Parathyroid adenoma (tissue), 2 donors: ENCODE data around the gene FAM174B.

Experiments
- H2AFZ ChIP-seq: fragments of 300-600 bp; sonication (generic); one replicate; pipeline ENCODE4 v1.7.0; 2017; ENCODE audit warnings: antibody characterized with exemption, mild to moderate bottlenecking
- H3K27ac ChIP-seq: fragments of 300-600 bp; sonication (generic); one replicate; pipeline ENCODE4 v1.7.0; 2017
- H3K27me3 ChIP-seq: fragments of 300-600 bp; sonication (generic); one replicate; pipeline ENCODE4 v1.7.0; 2017; ENCODE audit warnings: low read length; ENCODE audit not compliant: control insufficient read depth, insufficient read depth
- H3K36me3 ChIP-seq: fragments of 300-600 bp; sonication (generic); one replicate; pipeline ENCODE4 v1.7.0; 2017; ENCODE audit warnings: low read length; ENCODE audit not compliant: control insufficient read depth, insufficient read depth
- H3K4me1 ChIP-seq: fragments of 300-600 bp; sonication (generic); one replicate; pipeline ENCODE4 v1.7.0; 2017; ENCODE audit warnings: control low read depth
- H3K4me2 ChIP-seq: fragments of 300-600 bp; sonication (generic); one replicate; pipeline ENCODE4 v1.7.0; 2017; ENCODE audit warnings: low read length
- H3K4me3 ChIP-seq: fragments of 300-600 bp; sonication (generic); one replicate; pipeline ENCODE4 v1.7.0; 2017; ENCODE audit warnings: low read depth, low read length
- H3K79me2 ChIP-seq: fragments of 300-600 bp; sonication (generic); one replicate; pipeline ENCODE4 v1.7.0; 2017; ENCODE audit warnings: control low read depth
- H3K9ac ChIP-seq: fragments of 300-600 bp; sonication (generic); one replicate; pipeline ENCODE4 v1.7.0; 2017; ENCODE audit warnings: mild to moderate bottlenecking
- H3K9me3 ChIP-seq: fragments of 300-600 bp; sonication (generic); one replicate; pipeline ENCODE4 v1.7.0; 2017; ENCODE audit warnings: low read length; ENCODE audit not compliant: control insufficient read depth
- TF ChIP-seq, protein P1 (sequence below): fragments of 300-600 bp; sonication (generic); IDR thresholded peaks from one replicate; pipeline ENCODE4 v1.7.0; 2017; ENCODE audit warnings: antibody characterized with exemption, mild to moderate bottlenecking
- donor health status: primary hyperparathyroidism.

Gene FAM174B

DNA sequence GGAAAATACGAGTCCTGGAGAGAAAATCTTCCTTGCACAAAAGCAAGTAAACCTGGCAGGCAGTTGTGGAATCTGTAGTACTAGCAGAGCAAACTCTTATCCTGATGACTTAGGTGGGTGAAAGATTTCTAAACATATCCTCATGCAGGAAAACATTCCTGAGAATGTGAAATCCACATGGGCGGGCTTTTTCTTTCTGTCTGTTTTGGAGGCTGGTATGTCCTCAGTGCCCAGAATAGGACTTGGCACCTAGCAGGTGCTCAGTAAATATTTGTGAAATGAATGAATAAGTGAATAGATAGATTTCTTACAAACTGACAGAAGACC, 53.3 kb downstream of the FAM174B start:
- no peaks in the 10 kb centered on the region for H3K9me3 ChIP-seq
- H3K27me3 ChIP-seq = no peaks in the 10 kb centered on the region
- H3K36me3 ChIP-seq = no peaks in the 10 kb centered on the region
- TF ChIP-seq, protein P1, sequence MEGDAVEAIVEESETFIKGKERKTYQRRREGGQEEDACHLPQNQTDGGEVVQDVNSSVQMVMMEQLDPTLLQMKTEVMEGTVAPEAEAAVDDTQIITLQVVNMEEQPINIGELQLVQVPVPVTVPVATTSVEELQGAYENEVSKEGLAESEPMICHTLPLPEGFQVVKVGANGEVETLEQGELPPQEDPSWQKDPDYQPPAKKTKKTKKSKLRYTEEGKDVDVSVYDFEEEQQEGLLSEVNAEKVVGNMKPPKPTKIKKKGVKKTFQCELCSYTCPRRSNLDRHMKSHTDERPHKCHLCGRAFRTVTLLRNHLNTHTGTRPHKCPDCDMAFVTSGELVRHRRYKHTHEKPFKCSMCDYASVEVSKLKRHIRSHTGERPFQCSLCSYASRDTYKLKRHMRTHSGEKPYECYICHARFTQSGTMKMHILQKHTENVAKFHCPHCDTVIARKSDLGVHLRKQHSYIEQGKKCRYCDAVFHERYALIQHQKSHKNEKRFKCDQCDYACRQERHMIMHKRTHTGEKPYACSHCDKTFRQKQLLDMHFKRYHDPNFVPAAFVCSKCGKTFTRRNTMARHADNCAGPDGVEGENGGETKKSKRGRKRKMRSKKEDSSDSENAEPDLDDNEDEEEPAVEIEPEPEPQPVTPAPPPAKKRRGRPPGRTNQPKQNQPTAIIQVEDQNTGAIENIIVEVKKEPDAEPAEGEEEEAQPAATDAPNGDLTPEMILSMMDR = no peak
- no peak overlapping the region for H3K4me2 ChIP-seq
- H3K4me3 ChIP-seq = no peak overlapping the region
- no peak overlapping the region for H2AFZ ChIP-seq
- H3K4me1 ChIP-seq = no peaks in the 10 kb centered on the region
- no peak overlapping the region for H3K27ac ChIP-seq
- no peak overlapping the region for H3K9ac ChIP-seq
- H3K79me2 ChIP-seq = no peaks in the 10 kb centered on the region

DNA sequence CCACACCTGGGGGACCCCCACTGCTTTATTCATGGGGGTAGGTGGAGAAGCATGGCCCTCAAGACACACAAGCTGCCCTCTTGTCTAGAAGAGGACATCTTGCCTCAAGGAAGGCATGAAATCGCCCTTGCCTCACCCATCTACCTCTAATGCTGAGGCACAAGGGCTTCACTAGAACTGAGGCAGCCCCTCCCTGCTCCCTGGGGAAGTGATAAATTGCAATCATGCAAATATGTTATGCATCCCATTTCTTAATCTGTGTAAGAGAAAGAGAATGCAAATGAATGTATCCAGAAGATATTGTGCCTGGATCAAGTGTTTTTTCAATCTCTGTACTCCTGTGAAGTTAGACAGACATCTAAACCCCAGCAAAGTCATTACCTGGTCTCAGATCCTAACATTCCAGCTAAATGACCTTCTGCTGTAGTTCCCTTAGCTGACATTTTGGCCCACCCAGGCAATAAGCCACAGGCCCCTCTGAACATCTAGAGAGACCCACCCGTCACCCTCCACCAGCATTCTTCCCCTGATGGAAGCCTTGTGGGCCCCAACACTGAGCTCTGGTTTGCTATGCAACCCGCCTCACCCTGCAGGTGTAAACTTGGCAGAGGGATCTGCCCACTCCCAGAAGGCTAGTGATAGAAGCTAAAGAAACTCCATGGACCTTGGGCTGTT, 53.8 kb downstream of the FAM174B start:
- Histone ChIP-seq H3K4me3 (no peak overlapping the region), H3K27ac (no peak overlapping the region), H2AFZ (no peak overlapping the region), H3K79me2 (no peaks in the 10 kb centered on the region), H3K27me3 (no peaks in the 10 kb centered on the region), H3K4me2 (no peak overlapping the region), H3K9me3 (no peaks in the 10 kb centered on the region), H3K9ac (no peak overlapping the region), H3K36me3 (no peaks in the 10 kb centered on the region), H3K4me1 (no peaks in the 10 kb centered on the region)
- TF ChIP-seq, protein P1 = no peak

DNA sequence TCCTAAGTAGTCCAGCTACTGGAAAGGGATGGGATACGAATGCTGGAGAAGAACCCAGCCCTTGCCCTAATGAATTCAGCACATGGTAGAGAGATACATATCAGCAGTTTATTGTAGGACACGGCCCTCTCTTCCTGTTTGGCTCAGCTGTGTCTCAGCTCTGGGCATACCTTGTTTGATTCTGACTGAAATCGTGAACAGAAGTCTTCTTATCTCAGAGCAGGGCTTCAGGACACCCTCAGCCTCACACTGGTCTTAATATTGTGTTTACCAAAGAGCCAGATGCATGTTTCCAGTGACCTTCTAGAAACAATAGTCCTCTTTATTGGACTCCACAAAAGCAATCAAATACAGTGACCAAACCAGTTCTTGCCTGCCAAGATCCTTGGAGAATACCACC, 54.7 kb downstream of the FAM174B start:
- H3K9ac ChIP-seq = no peak overlapping the region
- H3K4me3 ChIP-seq = no peak overlapping the region
- no peaks in the 10 kb centered on the region for H3K9me3 ChIP-seq
- TF ChIP-seq, protein P1 = no peak
- peaks cover 2% of the 10 kb centered on the region for H3K4me1 ChIP-seq
- H3K79me2 ChIP-seq = no peaks in the 10 kb centered on the region
- H3K27me3 ChIP-seq = no peaks in the 10 kb centered on the region
- H2AFZ ChIP-seq = no peak overlapping the region
- H3K27ac ChIP-seq = no peak overlapping the region
- H3K4me2 ChIP-seq = no peak overlapping the region
- H3K36me3 ChIP-seq = no peaks in the 10 kb centered on the region

DNA sequence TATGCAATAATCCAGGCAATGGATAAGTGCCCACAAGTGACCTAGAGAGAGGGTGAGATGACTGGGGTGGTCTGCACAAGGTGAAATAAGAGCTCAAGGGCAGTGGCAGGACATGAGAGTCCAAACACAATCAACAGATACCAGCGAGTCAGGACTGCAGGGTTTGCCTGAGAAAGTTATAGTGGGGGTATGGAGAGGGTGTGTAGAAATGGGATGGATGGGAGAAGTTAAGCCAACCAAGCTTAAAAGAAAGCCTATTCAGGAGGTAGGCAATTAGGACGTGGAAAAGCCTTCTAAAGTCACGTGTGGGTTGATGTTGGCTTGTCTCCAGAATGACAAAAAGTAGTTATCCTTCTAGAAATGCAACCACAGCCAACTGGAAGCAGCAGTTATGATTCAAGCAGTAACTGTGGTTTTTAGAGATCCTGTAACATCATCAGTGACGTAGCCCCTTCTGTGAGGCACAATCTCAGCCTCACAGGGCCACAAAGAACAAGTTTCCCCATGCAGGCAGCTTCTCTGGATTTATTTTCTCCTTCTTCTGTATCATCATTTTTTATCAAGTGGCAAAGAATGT, 56.1 kb downstream of the FAM174B start:
- no peak overlapping the region for H3K9ac ChIP-seq
- no peak overlapping the region for H3K4me2 ChIP-seq
- no peaks in the 10 kb centered on the region for H3K9me3 ChIP-seq
- no peak overlapping the region for H3K4me3 ChIP-seq
- H3K27ac ChIP-seq = no peak overlapping the region
- H2AFZ ChIP-seq = no peak overlapping the region
- H3K27me3 ChIP-seq = no peaks in the 10 kb centered on the region
- H3K36me3 ChIP-seq = no peaks in the 10 kb centered on the region
- no peaks in the 10 kb centered on the region for H3K79me2 ChIP-seq
- peaks cover 2% of the 10 kb centered on the region for H3K4me1 ChIP-seq
- TF ChIP-seq, protein P1 = no peak

DNA sequence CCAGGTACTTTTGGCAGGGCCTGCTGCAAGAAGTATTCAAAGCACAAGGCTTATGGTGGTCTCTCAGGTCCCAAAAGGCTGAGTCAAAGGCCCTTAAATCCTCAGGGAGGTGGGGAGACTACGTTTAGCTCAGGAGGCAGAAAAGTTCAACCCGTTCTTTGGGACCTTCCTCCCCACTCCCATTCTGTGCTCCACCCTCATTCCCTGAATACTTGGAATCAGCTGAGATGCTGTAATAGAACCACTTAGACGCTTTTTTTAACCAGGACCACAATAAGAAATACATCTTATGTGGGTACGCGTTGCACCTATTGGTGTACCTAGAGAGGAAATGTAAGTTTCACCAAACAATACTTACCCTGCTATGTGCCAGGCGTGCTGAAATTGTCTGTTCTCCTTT, 58.0 kb downstream of the FAM174B start:
- TF ChIP-seq, protein P1 = no peak
- H3K79me2 ChIP-seq = no peaks in the 10 kb centered on the region
- no peaks in the 10 kb centered on the region for H3K36me3 ChIP-seq
- peaks cover 2% of the 10 kb centered on the region for H3K4me1 ChIP-seq
- no peak overlapping the region for H3K9ac ChIP-seq
- no peak overlapping the region for H2AFZ ChIP-seq
- H3K4me3 ChIP-seq = no peak overlapping the region
- H3K27me3 ChIP-seq = no peaks in the 10 kb centered on the region
- H3K27ac ChIP-seq = no peak overlapping the region
- H3K9me3 ChIP-seq = no peaks in the 10 kb centered on the region
- H3K4me2 ChIP-seq = no peak overlapping the region
